ENCODE measurements around the gene DARS1. TPM values are rescaled to one million over a fixed set of nuclear protein-coding genes. Genes with fewer than 3 reads are reported as not detected.
"Not testable (repeated sequence)": the region's sequence is repeated elsewhere in the genome, so short reads cannot be mapped to it uniquely, and the experiment has no call there.

Gene DARS1
- total RNA-seq, 1 donor from 2014 or later: 82.9 TPM

DNA sequence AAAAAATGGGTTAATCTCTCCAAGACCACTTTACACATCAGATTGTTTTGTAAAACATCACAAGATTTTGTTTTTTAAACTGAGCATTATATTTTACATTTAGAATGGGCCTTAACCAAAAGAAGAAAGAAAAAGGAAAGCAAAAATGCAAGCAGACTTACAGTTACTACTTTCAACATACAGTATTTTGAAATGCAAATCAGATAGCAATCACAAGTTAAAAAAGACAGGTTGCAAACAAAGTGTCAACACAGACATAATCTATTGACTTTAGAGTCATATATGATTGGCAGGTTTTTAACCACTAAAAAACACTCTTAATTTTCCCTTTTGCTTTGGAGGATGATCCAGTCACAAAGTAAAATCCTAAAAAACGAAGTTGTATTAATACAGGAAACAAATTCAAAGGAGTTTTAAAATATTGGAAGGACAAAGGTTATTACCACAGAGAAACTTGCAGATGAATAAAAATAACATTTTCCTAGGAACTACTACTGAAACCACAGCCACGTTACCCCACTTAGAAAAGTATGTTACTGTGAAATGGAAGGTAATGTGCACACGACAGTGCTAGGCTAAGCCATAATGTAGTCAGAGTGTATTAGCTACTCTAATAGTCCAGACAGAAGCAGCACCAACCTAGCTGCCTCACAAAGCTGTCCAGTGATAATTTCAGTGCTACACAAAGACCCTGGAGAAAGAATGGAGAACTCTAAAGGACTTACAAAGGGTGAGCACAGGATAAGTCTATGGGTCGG lies 22.9 kb downstream of the DARS1 start:
- Mint-ChIP-seq H3K9me3 (ENCODE audit: unreplicated experiment) (no peaks in the 10 kb centered on the region), H3K27me3 (ENCODE audit: unreplicated experiment) (peaks cover 2% of the 10 kb centered on the region), H3K36me3 (ENCODE audit: low read depth, unreplicated experiment) (no peaks in the 10 kb centered on the region), H3K4me3 (ENCODE audit: unreplicated experiment) (no peak overlapping the region), H3K4me1 (ENCODE audit: unreplicated experiment) (peaks cover 31% of the 10 kb centered on the region), H3K27ac (ENCODE audit: unreplicated experiment) (peak overlapping the region; percentile 99)
- TF ChIP-seq, protein P1, sequence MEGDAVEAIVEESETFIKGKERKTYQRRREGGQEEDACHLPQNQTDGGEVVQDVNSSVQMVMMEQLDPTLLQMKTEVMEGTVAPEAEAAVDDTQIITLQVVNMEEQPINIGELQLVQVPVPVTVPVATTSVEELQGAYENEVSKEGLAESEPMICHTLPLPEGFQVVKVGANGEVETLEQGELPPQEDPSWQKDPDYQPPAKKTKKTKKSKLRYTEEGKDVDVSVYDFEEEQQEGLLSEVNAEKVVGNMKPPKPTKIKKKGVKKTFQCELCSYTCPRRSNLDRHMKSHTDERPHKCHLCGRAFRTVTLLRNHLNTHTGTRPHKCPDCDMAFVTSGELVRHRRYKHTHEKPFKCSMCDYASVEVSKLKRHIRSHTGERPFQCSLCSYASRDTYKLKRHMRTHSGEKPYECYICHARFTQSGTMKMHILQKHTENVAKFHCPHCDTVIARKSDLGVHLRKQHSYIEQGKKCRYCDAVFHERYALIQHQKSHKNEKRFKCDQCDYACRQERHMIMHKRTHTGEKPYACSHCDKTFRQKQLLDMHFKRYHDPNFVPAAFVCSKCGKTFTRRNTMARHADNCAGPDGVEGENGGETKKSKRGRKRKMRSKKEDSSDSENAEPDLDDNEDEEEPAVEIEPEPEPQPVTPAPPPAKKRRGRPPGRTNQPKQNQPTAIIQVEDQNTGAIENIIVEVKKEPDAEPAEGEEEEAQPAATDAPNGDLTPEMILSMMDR (IDR thresholded peaks at IDR 0.05; ENCODE audit: unreplicated experiment): no peak
- no peak for DNase-seq (ENCODE audit: low spot score)

DNA sequence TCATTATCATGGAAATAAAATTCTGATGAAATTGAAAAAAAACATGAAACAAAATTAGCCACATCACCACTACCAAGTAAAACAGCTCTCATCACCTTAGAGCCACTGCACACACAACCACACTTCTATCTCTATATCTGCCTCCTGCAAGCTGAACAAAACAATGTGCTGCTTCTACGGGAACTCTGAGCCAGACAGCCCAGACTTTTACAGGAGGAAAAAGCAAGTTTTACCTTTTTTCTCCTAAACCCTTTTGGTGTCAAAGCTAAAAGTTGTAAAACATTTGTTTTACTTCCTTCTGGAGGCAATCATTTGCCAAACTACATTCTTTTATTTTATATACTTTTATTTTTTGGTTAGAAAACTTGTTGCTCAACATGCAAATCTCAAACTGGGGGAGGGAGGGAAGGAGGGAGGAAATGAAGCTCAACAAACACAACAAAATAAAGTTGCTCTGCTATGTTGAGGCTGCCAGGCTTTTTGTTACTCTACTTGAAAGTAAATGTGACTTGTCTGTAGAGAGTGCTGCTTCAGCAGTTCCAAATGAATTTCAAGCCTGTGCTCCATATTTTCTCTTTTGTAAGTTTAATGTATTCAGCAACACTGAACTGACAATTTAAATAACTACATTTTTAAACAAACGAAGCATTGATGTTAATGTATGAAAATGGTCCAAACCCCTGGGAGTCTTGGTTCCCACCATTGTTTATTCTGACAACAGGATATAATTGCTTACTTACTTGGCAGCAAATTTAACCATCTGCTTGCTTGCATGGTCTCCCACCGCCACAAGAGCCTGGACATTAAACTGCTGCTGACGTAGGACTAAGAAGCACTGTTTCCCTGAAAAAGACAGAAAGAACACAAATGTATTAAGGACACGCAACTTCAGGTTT lies 24.5 kb downstream of the DARS1 start:
- H3K4me1 Mint-ChIP-seq (ENCODE audit: unreplicated experiment): peaks cover 31% of the 10 kb centered on the region
- H3K9me3 Mint-ChIP-seq (ENCODE audit: unreplicated experiment): no peaks in the 10 kb centered on the region
- peak overlapping the region; percentile 34 for H3K4me3 Mint-ChIP-seq (ENCODE audit: unreplicated experiment)
- peaks cover 2% of the 10 kb centered on the region for H3K27me3 Mint-ChIP-seq (ENCODE audit: unreplicated experiment)
- peak; percentile 10 for DNase-seq (ENCODE audit: low spot score)
- TF ChIP-seq, protein P1 (IDR thresholded peaks at IDR 0.05; ENCODE audit: unreplicated experiment): no peak
- H3K36me3 Mint-ChIP-seq (ENCODE audit: low read depth, unreplicated experiment): peaks cover 4% of the 10 kb centered on the region
- peak overlapping the region; percentile 99 for H3K27ac Mint-ChIP-seq (ENCODE audit: unreplicated experiment)

DNA sequence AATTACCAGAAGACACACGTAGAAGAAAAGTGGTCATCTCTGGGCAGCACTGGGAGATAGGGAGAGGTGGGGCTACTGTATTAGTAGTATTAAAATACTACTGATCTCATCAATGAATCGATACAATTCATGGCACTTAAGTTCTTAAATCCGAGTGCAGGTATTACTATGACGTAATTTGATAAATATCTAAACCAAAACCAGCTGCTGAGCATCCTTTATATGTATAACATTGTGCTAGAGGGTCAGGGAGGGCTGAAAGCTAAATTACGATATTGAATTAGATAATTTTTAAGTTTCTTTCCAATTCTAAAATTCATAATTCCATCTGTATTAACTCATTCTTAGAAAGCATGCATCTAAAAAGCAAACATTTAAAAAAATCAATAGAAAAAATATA lies 25.3 kb downstream of the DARS1 start:
- Mint-ChIP-seq H3K9me3 (ENCODE audit: unreplicated experiment) (no peaks in the 10 kb centered on the region), H3K27me3 (ENCODE audit: unreplicated experiment) (peaks cover 2% of the 10 kb centered on the region), H3K4me3 (ENCODE audit: unreplicated experiment) (no peak overlapping the region), H3K36me3 (ENCODE audit: low read depth, unreplicated experiment) (peaks cover 4% of the 10 kb centered on the region), H3K27ac (ENCODE audit: unreplicated experiment) (peak overlapping the region; percentile 99), H3K4me1 (ENCODE audit: unreplicated experiment) (peaks cover 31% of the 10 kb centered on the region)
- TF ChIP-seq, protein P1 (IDR thresholded peaks at IDR 0.05; ENCODE audit: unreplicated experiment): no peak
- no peak for DNase-seq (ENCODE audit: low spot score)

DNA sequence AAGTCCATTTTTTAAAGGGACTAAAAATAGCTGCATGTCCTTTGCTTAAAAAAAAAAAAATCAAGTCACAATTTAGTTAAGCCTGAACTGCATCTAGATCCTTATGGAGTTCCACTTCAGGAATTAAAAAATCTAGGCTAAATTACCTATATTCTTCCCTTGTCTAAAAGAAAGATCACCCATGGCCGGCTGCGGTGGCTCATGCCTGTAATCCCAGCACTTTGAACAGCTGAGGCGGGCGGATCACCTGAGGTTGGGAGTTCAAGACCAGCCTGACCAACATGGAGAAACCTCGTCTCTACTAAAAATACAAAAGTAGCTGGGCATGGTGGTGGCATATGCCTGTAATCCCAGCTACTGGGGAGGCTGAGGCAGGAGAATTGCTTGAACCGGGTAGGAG lies 26.5 kb downstream of the DARS1 start:
- not testable (repeated sequence) for H3K27me3 Mint-ChIP-seq (ENCODE audit: unreplicated experiment); H3K4me3 Mint-ChIP-seq (ENCODE audit: unreplicated experiment); H3K36me3 Mint-ChIP-seq (ENCODE audit: low read depth, unreplicated experiment); H3K9me3 Mint-ChIP-seq (ENCODE audit: unreplicated experiment); DNase-seq (ENCODE audit: low spot score)
- Mint-ChIP-seq H3K4me1 (ENCODE audit: unreplicated experiment) (peaks cover 30% of the 10 kb centered on the region), H3K27ac (ENCODE audit: unreplicated experiment) (peak overlapping the region; percentile 30)

DNA sequence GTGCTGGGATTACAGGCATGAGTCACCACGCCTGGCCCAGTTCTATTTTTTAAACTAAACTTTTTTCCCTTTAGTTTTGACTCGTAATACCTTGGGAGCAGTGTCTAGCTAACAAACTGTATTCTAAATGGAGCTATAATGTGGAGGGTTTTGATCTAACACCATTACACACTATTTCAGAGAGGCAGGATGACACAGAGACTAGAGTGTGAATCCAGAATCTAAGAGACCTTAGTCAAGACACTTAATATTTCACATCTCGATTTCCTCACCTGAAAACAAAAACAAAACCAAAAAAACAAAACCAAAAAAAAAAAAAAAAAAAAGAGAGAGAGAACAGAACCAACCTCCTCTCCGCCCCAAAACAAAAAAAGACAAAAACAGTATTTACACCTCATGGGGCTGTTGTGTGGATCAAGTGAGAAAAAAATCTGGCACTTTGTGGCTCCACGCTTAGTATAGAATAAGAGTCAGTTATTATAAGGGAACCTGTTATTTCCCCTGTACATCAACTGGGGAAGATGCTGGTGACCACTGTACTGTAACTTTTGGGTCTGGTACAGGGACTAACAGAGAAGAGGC lies 31.3 kb downstream of the DARS1 start:
- no peaks in the 10 kb centered on the region for H3K27me3 Mint-ChIP-seq (ENCODE audit: unreplicated experiment)
- no peak for DNase-seq (ENCODE audit: low spot score)
- TF ChIP-seq, protein P1 (IDR thresholded peaks at IDR 0.05; ENCODE audit: unreplicated experiment): no peak
- H3K4me1 Mint-ChIP-seq (ENCODE audit: unreplicated experiment): peaks cover 6% of the 10 kb centered on the region
- H3K27ac Mint-ChIP-seq (ENCODE audit: unreplicated experiment): no peak overlapping the region
- H3K36me3 Mint-ChIP-seq (ENCODE audit: low read depth, unreplicated experiment): peaks cover 25% of the 10 kb centered on the region
- no peaks in the 10 kb centered on the region for H3K9me3 Mint-ChIP-seq (ENCODE audit: unreplicated experiment)
- H3K4me3 Mint-ChIP-seq (ENCODE audit: unreplicated experiment): no peak overlapping the region

Data from endothelial cell (in vitro differentiated cells).